NCI-H2171 treated with DMSO at 0.1 percent for 48 hours (cell line): ENCODE measurements around the gene RAD50.
"Not testable (repeated sequence)": the region's sequence is repeated elsewhere in the genome, so short reads cannot be mapped to it uniquely, and the experiment has no call there.

Experiments
- DNase-seq: peaks from one replicate; lab custom pipeline; 2025; lab: John Stamatoyannopoulos, UW

The RAD50 gene

DNA sequence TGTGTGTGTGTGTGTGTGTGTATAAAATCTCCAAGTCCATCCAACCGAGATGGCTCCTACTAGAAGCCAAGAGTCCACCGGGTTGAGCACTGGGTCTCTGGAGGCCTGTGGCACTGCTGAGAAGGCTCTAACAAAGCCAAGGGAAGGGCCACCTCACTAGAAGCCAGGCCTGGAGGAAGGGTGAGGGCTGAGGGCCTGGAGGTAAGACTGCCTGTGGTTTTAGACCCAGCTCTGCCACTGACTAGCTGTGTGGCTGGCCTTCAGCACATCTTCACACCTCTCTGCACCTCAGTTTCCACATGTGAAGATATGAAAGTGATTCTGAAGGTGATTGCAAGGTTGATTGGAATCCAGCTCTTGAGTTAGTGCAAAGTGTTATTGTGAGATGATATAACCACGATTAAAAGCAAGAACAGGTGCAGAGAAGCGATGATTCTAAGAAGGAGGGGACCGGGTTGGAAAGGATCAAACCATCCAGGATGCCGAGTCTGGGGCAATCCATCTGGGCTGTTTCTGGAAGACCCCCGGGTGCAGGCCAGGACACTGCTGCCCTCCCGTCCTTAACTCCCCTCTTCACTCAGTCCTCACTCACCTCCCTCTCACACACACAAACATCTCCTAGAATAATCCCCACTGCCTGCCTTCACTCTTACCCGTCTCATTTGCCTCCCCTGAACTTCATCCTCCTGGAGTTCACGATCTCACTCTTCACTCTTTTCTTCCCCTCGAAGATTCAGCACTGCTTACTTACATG is 119.3 kb downstream of the RAD50 start:
- DNase-seq = no peak

GRCh38 chr5:132677191-132677590 is 120.4 kb downstream of the RAD50 start:
- no peak for DNase-seq

DNA sequence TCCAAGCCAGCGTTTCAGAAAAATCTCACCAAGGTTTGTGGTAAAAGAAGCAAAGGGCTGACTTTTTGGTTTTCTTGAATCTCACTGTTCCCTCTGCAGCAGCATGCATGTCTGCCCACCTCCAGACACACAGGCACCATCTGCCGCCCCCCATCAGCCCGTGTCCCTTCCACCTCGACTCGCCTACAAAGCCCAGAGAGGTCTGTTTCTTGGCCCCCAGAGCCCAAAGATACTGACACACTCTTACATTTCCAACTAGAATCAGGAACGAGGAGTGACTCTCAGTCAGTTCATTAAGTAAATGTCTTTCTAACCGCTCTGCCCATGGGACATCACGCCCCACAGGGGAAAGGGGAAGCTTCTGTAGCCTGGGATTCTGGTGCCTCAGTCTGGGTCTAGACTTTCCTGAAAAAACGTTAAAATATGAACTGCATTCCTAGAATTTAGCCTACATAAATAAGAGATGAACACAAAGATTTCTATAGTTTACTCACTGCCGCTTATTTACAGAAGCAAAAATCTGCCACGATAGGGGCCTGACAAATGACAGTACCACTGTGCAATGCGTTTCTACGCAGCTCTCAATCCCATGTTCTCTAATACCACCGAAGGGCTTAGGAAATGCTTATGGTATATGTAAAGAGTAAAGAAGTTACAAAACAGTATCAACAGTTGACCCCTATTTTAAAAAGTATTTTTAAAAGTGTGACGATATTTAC is 121.1 kb downstream of the RAD50 start:
- DNase-seq = peak; percentile 11

GRCh38 chr5:132678735-132679134 is 122.0 kb downstream of the RAD50 start:
- no peak for DNase-seq

DNA sequence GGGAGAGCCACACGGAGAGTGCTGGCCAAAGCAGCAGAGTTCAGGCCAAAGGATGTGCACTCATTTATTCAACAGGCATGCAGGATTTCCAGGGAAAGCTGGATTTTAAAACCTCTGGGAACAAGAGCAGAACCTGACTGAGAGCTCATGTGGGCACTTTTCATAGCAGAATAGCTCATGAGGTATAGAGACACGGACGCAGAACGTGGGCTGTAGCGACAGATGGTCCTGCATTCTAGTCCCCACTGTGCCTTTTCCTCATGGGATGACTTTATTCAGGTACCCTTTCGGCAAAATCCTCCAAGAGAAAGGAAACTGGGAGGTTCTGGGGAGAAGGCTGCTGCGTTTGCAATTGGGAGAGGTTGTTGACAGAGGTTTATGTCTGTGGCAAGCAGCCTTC is 122.4 kb downstream of the RAD50 start:
- DNase-seq = no peak

DNA sequence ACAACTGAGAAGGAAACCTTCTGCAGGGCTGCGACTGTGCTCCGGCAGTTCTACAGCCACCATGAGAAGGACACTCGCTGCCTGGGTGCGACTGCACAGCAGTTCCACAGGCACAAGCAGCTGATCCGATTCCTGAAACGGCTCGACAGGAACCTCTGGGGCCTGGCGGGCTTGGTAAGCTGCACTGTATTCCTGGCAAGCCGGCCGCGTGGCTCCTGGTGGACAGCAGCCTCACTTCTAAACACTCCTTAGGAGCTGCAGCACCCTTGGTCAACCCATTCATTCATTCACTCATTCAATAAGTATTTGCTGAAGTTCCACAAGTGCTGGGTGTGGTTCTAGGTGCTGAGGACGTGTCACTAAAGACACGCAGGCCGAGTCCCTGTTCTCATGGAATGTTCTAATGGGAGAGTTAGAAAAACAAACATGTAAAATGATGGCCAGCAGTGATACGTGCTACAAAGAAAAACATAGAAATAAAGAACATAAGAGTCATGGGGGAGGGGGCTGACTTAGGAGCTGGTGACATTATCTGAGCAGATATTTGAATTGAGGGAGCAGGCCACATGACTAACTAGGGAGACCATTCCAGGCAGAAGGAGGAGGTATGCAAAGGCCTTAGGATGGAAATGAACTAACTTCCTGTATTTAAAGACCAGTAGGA is 123.1 kb downstream of the RAD50 start:
- DNase-seq = no peak

- DNase-seq = no peak
Observed at GRCh38 chr5:132680780-132681475, 124.2 kb downstream of the RAD50 start.

GRCh38 chr5:132681476-132681831 is 124.7 kb downstream of the RAD50 start:
- no peak for DNase-seq

DNA sequence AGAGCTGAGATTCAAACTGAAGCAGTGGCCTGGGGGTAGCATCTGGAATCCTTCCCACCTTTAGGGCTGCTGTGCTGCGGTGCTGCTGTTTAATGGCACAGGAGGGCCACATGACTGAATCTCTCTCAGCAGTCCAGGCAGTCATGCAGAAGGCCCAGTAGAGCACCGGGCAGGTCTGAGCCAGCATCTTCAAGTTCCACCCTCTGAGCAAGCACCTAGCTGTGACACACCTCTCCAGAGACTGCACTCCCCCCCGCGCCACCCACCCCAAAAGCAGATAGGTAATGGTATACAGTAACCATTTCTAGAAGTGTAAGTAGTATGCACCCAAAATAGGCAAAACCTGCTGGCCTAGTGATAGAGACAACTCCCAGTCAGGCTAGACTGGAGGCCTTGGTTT is 125.2 kb downstream of the RAD50 start:
- DNase-seq = no peak

DNA sequence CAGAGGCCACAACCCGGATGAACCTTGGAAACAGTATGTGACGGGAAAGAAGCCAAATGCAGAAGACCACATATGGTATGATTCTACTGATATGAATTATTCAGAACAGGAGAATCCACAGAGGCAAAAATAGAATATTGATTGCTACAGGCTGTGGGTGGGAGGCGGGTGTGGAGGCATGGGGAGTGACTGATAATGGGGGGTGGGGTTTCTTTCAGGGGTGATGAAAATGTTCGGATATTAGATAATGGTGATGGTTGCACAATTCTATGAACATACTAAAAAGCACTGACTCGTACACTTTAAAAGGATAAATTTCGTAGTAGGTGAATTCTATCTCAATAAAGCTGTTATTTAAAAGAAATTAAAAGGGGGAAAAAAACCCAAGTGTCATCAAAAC is 127.7 kb downstream of the RAD50 start:
- no peak for DNase-seq

- DNase-seq = no peak
Observed at GRCh38 chr5:132684922-132685720, 128.3 kb downstream of the RAD50 start.

GRCh38 chr5:132686193-132686592 is 129.4 kb downstream of the RAD50 start:
- DNase-seq = no peak

- no peak for DNase-seq
Observed at GRCh38 chr5:132687995-132688394, 131.2 kb downstream of the RAD50 start.

GRCh38 chr5:132688536-132689339 is 132.0 kb downstream of the RAD50 start:
- no peak for DNase-seq

DNA sequence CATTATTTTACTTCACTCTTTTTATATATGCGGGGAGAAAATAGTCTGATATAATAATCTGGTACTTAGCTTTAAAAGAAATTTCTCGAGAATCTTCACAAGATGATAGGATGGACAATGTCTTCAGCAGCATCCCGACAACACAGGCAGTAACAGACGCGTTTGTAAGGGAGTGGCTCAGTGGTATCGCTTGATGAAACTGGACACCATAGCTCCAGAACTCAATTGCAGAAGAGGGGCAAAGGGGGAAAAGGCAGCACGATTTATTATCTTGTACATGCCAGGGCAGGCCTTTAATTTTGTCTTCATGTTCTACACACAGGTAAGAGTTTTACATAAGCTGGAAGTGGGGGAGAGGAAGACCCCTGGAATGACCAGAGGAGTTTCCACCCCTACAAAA is 132.7 kb downstream of the RAD50 start:
- peak; percentile 29 for DNase-seq

DNA sequence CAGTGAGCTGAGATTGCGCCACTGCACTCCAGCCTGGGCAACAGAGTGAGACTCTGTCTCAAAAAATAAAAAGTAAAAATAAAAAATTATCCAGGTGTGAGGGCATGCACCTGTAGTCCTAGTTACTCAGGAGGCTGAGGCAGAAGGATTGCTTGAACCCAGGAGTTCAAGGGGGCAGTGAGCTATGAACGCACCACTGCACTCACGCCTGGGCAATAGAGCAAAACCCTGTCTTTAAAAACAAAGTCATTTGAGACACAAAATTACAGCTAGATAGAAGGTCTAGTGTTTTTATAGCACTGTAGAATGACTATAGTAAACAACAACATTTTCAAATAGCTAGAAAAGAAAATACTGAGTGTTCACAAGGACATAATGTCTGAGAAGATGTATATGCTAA is 133.4 kb downstream of the RAD50 start:
- no peak for DNase-seq

DNA sequence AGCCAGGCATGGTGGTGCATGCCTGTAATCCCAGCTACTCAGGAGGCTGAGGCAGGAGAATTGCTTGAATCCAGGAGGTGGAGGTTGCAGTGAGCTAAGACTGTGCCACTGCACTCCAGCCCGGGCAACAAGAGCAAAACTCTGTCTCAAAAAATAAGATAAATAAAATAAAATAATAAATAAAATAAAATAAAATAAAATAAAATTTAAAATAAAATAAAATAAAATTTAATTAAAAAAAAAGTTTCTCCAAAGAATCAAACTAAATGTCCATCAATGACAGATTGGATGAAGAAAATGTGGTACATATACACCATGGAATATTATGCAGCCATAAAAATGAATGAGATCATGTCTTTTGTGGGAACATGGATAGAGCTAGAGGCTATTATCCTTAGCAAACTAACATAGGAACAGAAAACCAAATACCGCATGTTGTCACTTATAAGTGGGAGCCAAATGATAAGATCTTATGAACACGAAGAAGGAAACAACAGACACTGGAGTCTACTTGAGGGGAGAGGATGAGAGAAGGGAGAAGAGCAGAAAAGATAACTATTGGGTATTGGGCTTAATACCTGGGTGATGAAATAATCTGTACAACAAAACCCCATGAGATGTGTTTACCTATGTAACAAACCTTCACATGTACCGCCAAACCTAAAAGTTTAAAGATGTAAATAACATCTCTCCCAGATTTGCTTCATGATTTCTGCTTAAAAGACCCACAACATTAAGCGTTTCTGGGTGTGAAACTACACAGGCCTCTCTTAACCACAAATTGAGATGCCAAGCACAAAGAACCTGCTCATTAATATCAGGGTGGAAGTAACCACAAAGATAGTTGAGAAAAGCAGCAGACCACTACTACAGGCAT is 135.2 kb downstream of the RAD50 start:
- DNase-seq = not testable (repeated sequence)

GRCh38 chr5:132692632-132692967 is 135.8 kb downstream of the RAD50 start:
- DNase-seq = no peak
